Retinal pigment epithelial cell (primary cell): Measurements from ENCODE around the gene HAAO.

ENCODE experiments used
- DNase-seq: peaks from one replicate; pipeline ENCODE4 v3.0.0-alpha.2; 2010; ENCODE audit warnings: low read depth
- H3K4me3 ChIP-seq: 2 replicates; pipeline ENCODE4 v1.5.1; 2011; ENCODE audit warnings: mild to moderate bottlenecking, low read length, control low read depth, moderate library complexity
- CTCF ChIP-seq: conservative IDR thresholded peaks from 2 replicates; pipeline ENCODE4 v1.5.1; 2011; ENCODE audit warnings: low read depth, low read length, control low read depth, inconsistent platforms

The HAAO gene

DNA sequence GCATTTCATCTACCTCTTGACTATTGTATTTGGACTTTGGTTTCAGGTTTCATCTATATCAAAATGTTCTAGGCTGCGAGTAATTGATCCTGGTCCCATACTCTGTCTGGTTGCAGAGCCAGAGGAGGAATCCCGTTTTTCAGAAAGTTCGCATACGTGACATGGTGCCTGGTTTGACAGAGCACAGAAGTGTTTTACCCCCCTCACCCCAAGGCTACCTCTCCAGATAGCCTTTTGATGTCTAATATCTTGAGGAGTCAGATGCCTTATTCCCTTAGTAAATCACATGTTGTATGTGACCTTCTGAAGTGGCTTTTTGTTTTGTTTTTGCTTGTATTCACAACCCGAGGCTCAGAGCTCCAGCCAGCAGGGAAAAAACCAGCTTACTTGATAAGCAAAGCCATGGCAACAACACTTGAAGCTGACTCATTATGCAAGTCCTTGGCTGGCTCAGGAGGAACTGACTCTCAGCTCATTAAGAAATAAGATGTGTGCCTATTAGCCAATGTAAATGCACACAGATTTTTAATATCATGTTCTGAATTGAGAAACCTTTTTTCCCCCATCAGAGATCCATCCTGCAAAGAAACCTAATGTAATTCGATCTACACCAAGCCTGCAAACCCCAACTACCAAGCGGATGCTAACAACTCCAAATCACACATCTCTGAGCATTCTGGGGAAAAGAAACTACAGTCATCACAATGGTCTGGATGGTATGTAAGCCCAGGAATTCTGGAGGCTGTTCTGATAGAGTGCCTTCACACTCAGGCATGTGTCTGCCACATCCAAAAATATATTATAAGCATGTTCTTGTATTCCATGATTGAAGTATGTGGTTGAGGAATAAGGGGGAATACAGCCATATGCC, 69.8 kb downstream of the HAAO start:
- TF ChIP-seq CTCF, result no peak
- peak; percentile 97 for DNase-seq

DNA sequence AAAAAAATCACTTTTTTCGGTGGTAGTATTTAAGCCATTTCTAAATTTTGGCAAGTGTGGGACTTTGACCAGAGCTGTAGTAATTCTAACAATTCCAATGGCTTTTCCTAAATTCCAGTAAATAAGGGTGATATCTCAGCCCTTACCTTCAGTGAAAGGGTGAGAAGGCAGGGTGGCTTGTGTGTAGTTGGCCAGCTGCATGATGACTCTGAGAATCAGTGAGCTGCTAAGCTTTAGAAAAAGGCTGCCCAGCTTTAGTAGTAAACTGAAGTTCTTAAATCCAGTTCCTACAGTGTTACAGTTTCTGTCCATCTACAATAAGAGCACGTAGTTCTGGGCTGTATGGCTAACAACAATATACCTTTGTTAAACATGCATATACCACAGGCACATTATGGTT, 70.5 kb downstream of the HAAO start:
- DNase-seq, result no peak
- no peak overlapping the region for H3K4me3 ChIP-seq
- no peak for TF ChIP-seq CTCF

More for the DNA sequence above, 69.8 kb downstream of the HAAO start:
- H3K4me3 ChIP-seq, result peak overlapping the region; percentile 21
